ENCODE measurements around the gene IL10RB. TPM values are rescaled to one million over a fixed set of nuclear protein-coding genes. Genes with fewer than 3 reads are reported as not detected.
A peak's percentile ranks its signal among the peaks of the same experiment; 100 is the strongest.

Gene IL10RB
- total RNA-seq, 4 donors from 2014 or later: 17.5 to 27.3 (median 21.3) TPM

GRCh38 chr21:33265664-33266049, 510 bp upstream of the IL10RB start:
- WGBS, 2 donors: 28% methylated on average over 12 of the region's 12 CpGs

GRCh38 chr21:33266789-33267135, 595 bp downstream of the IL10RB start:
- no peak for TF ChIP-seq POLR2A (IDR thresholded peaks at IDR 0.05)
- TF ChIP-seq EP300 (IDR thresholded peaks at IDR 0.05): no peak
- TF ChIP-seq CTCF (IDR thresholded peaks at IDR 0.05): no peak
- peak overlapping the region; percentile 38 to 90 (median 87) for H3K27ac ChIP-seq
- H3K9me3 ChIP-seq: no peaks in the 10 kb centered on the region
- peak overlapping the region; percentile 50 to 76 (median 74) for H3K4me3 ChIP-seq
- peaks cover 0 to 65% (median 3%) of the 10 kb centered on the region in 3 donors for H3K36me3 ChIP-seq
- no peaks in the 10 kb centered on the region for H3K27me3 ChIP-seq
- no peak for DNase-seq (ENCODE audit: low spot score in 2 of 2)
- H3K4me1 ChIP-seq: peaks cover 0 to 30% (median 6%) of the 10 kb centered on the region in 4 donors
- WGBS, 2 donors: 4 to 7% methylated on average over 8 of the region's 8 CpGs

More at GRCh38 chr21:33265664-33266049, 510 bp upstream of the IL10RB start:
- peak in 1 of 2 donors; percentile 54 for DNase-seq (ENCODE audit: low spot score in 2 of 2)
- H3K4me1 ChIP-seq: peaks cover 0 to 30% (median 6%) of the 10 kb centered on the region in 4 donors
- peak overlapping the region; percentile 50 to 76 (median 74) for H3K4me3 ChIP-seq
- TF ChIP-seq POLR2A (IDR thresholded peaks at IDR 0.05) (no peak), CTCF (IDR thresholded peaks at IDR 0.05) (no peak), EP300 (IDR thresholded peaks at IDR 0.05) (peak in 1 of 2 donors; percentile 70)
- H3K27me3 ChIP-seq: no peaks in the 10 kb centered on the region
- H3K36me3 ChIP-seq: peaks cover 0 to 57% (median 3%) of the 10 kb centered on the region in 3 donors
- no peaks in the 10 kb centered on the region for H3K9me3 ChIP-seq
- H3K27ac ChIP-seq: peak overlapping the region; percentile 38 to 90 (median 87)

- peaks cover 0 to 30% (median 6%) of the 10 kb centered on the region in 4 donors for H3K4me1 ChIP-seq
- no peak for DNase-seq (ENCODE audit: low spot score in 2 of 2)
- H3K9me3 ChIP-seq: no peaks in the 10 kb centered on the region
- H3K4me3 ChIP-seq: peak overlapping the region; percentile 50 to 76 (median 74)
- H3K27ac ChIP-seq: peak overlapping the region in 3 of 4 donors; percentile 85 to 90 (median 89)
- WGBS, 2 donors: 70 to 72% methylated on average over 7 of the region's 7 CpGs
- TF ChIP-seq EP300 (IDR thresholded peaks at IDR 0.05) (no peak), CTCF (IDR thresholded peaks at IDR 0.05) (no peak), POLR2A (IDR thresholded peaks at IDR 0.05) (no peak)
- H3K36me3 ChIP-seq: peaks cover 0 to 65% (median 3%) of the 10 kb centered on the region in 3 donors
- H3K27me3 ChIP-seq: no peaks in the 10 kb centered on the region
These were observed 1.1 kb downstream of the IL10RB start for GRCh38 chr21:33267250-33267649.

GRCh38 chr21:33268393-33268736, 2.2 kb downstream of the IL10RB start:
- Histone ChIP-seq H3K9me3 (no peaks in the 10 kb centered on the region), H3K4me3 (no peak overlapping the region), H3K4me1 (peaks cover 0 to 30% (median 6%) of the 10 kb centered on the region in 4 donors), H3K27me3 (no peaks in the 10 kb centered on the region), H3K36me3 (peaks cover 0 to 63% (median 3%) of the 10 kb centered on the region in 3 donors), H3K27ac (peak overlapping the region in 1 of 4 donors; percentile 67)
- TF ChIP-seq POLR2A (IDR thresholded peaks at IDR 0.05) (no peak), CTCF (IDR thresholded peaks at IDR 0.05) (no peak), EP300 (IDR thresholded peaks at IDR 0.05) (no peak)
- DNase-seq (ENCODE audit: low spot score in 2 of 2): no peak
- WGBS, 2 donors: 90 to 92% methylated on average over 7 of the region's 7 CpGs

GRCh38 chr21:33268737-33269441, 2.7 kb downstream of the IL10RB start:
- Histone ChIP-seq H3K27me3 (no peaks in the 10 kb centered on the region), H3K27ac (peak overlapping the region in 1 of 4 donors; percentile 67), H3K9me3 (no peaks in the 10 kb centered on the region), H3K36me3 (peaks cover 0 to 60% (median 3%) of the 10 kb centered on the region in 3 donors), H3K4me1 (peaks cover 0 to 30% (median 6%) of the 10 kb centered on the region in 4 donors), H3K4me3 (no peak overlapping the region)
- TF ChIP-seq EP300 (IDR thresholded peaks at IDR 0.05) (no peak), POLR2A (IDR thresholded peaks at IDR 0.05) (no peak), CTCF (IDR thresholded peaks at IDR 0.05) (no peak)
- no peak for DNase-seq (ENCODE audit: low spot score in 2 of 2)
- WGBS, 2 donors: 81 to 84% methylated on average over 12 of the region's 12 CpGs
